Neural progenitor cell (in vitro differentiated cells): ENCODE data around the gene MLYCD.

ENCODE experiments used
- EZH2 ChIP-seq: fragments of 200-600 bp; sonication (generic); IDR thresholded peaks from 2 replicates; pipeline ENCODE4 v1.6.1; 2017; ENCODE audit warnings: antibody characterized with exemption, mild to moderate bottlenecking, moderate library complexity
- TF ChIP-seq, protein P1 (sequence below): fragments of 200-600 bp; sonication (generic); IDR thresholded peaks from 2 replicates; pipeline ENCODE4 v1.5.1; 2017; ENCODE audit warnings: antibody characterized with exemption, mild to moderate bottlenecking

DNA sequence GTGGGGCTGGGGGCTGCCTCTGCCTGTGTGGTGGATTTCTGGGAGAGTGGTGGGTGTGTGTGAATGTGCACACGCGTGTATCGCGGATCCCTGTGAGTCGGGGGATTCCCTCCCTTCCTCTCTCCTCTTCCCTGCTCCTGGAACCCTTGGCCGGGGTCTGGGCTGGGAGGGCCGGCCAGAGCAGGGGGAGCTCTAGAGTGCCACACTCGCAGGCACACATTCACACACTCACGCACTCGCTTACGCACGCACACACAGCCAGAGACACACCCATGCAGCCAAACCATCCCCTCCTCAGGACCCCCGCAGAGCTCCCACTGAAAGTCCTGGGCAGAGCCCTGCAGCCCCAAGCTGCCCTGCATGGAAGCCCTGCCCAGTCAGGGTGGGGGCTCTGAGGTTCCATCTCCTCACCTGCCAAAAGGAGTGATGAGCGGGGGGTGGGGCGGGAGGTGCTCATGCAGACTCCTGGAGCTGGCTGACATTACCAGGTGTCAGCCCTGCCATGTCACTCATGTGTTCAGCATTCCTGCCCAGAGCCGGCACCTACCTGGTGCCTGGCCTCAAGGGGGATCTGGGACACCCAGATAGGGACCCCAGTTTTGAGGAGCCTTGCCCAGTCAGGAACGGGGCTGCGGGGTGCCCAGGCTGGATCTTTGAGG is 71.0 kb downstream of the MLYCD start:
- no peak for TF ChIP-seq EZH2
- TF ChIP-seq, protein P1, sequence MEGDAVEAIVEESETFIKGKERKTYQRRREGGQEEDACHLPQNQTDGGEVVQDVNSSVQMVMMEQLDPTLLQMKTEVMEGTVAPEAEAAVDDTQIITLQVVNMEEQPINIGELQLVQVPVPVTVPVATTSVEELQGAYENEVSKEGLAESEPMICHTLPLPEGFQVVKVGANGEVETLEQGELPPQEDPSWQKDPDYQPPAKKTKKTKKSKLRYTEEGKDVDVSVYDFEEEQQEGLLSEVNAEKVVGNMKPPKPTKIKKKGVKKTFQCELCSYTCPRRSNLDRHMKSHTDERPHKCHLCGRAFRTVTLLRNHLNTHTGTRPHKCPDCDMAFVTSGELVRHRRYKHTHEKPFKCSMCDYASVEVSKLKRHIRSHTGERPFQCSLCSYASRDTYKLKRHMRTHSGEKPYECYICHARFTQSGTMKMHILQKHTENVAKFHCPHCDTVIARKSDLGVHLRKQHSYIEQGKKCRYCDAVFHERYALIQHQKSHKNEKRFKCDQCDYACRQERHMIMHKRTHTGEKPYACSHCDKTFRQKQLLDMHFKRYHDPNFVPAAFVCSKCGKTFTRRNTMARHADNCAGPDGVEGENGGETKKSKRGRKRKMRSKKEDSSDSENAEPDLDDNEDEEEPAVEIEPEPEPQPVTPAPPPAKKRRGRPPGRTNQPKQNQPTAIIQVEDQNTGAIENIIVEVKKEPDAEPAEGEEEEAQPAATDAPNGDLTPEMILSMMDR = no peak
